Measurements from ENCODE around the gene ADAMTS14. TPM values are rescaled to one million over a fixed set of nuclear protein-coding genes. Genes with fewer than 3 reads are reported as not detected.

ADAMTS14 gene
- total RNA-seq, 2 experiments from 2014 or later: 0.03 TPM; not detected in 1

GRCh38 chr10:70671619-70672164, 614 bp upstream of the ADAMTS14 start:
- POLR2A ChIA-PET: no interaction called here
- H2AFZ ChIP-seq (ENCODE audit: low read length): no peak overlapping the region
- no peaks in the 10 kb centered on the region for H3K36me3 ChIP-seq (ENCODE audit: insufficient read depth, low read length)
- CTCF ChIA-PET (ENCODE audit: unreplicated experiment): no interaction called here
- H3K9me2 ChIP-seq (ENCODE audit: insufficient read depth, low read length): no peaks in the 10 kb centered on the region
- intact Hi-C loops (cut with micrococcal nuclease; ENCODE audit: unreplicated experiment): no loop called here
- no peaks in the 10 kb centered on the region for H3K79me2 ChIP-seq (ENCODE audit: insufficient read depth, low read depth, low read length)
- H3K9me3 ChIP-seq (ENCODE audit: low read length): no peaks in the 10 kb centered on the region
- DNase-seq (ENCODE audit: low spot score): no peak
- TF ChIP-seq EZH2phosphoT487 (IDR thresholded peaks at IDR 0.05; ENCODE audit: borderline replicate concordance, low read depth, low read length) (no peak), CTCF (conservative IDR thresholded peaks at IDR 0.05; ENCODE audit: low read length) (no peak)
- H3K4me3 ChIP-seq (ENCODE audit: low read depth, low read length, poor library complexity, severe bottlenecking): no peak overlapping the region
- H4K20me1 ChIP-seq (ENCODE audit: insufficient read depth, low read length): no peaks in the 10 kb centered on the region
- H3K4me1 ChIP-seq (ENCODE audit: insufficient read depth, low read length, poor library complexity, severe bottlenecking): no peaks in the 10 kb centered on the region
- no peak overlapping the region for H3K27ac ChIP-seq (ENCODE audit: low read depth, low read length, poor library complexity, severe bottlenecking)
- H3K4me2 ChIP-seq (ENCODE audit: low read length): no peak overlapping the region
- no TSS peak for BruUV-seq (replicated peaks)

- CTCF ChIA-PET (ENCODE audit: unreplicated experiment): no interaction called here
- intact Hi-C loops (cut with micrococcal nuclease; ENCODE audit: unreplicated experiment): no loop called here
These were observed 980 bp downstream of the ADAMTS14 start for GRCh38 chr10:70673043-70673928.

More at GRCh38 chr10:70673043-70673928, 980 bp downstream of the ADAMTS14 start:
- Histone ChIP-seq H2AFZ (ENCODE audit: low read length) (no peak overlapping the region), H3K4me1 (ENCODE audit: insufficient read depth, low read length, poor library complexity, severe bottlenecking) (no peaks in the 10 kb centered on the region), H3K27ac (ENCODE audit: low read depth, low read length, poor library complexity, severe bottlenecking) (no peak overlapping the region), H3K4me2 (ENCODE audit: low read length) (no peak overlapping the region), H4K20me1 (ENCODE audit: insufficient read depth, low read length) (no peaks in the 10 kb centered on the region), H3K9me3 (ENCODE audit: low read length) (no peaks in the 10 kb centered on the region), H3K79me2 (ENCODE audit: insufficient read depth, low read depth, low read length) (no peaks in the 10 kb centered on the region), H3K4me3 (ENCODE audit: low read depth, low read length, poor library complexity, severe bottlenecking) (no peak overlapping the region), H3K36me3 (ENCODE audit: insufficient read depth, low read length) (no peaks in the 10 kb centered on the region), H3K9me2 (ENCODE audit: insufficient read depth, low read length) (no peaks in the 10 kb centered on the region)
- no peak for TF ChIP-seq EZH2phosphoT487 (IDR thresholded peaks at IDR 0.05; ENCODE audit: borderline replicate concordance, low read depth, low read length)
- TF ChIP-seq CTCF (conservative IDR thresholded peaks at IDR 0.05; ENCODE audit: low read length): no peak
- DNase-seq (ENCODE audit: low spot score): no peak
- POLR2A ChIA-PET: interaction anchor here (0.6 kb wide), 1 partner anchor 36 kb away, joined by 5 read pairs; no protein-coding TSS in a partner anchor
- no TSS peak for BruUV-seq (replicated peaks)

All from OCI-LY7 (cell line).